MM.1S (cell line): ENCODE measurements around the gene OR51S1.
"Not testable (repeated sequence)": the region's sequence is repeated elsewhere in the genome, so short reads cannot be mapped to it uniquely, and the experiment has no call there.

Experiments used
- DNase-seq: peaks from one replicate; pipeline ENCODE4 v3.0.0-alpha.2; 2015
- H2AFZ ChIP-seq: fragments of 300-600 bp; sonication (generic); 2 replicates; pipeline ENCODE4 v1.6.0; 2016; ENCODE audit warnings: antibody characterized with exemption, low read length
- H3F3A ChIP-seq: fragments of 300-600 bp; sonication (generic); 2 replicates; pipeline ENCODE4 v1.6.1; 2016; ENCODE audit warnings: mild to moderate bottlenecking, antibody characterized with exemption, low read length, moderate library complexity, mixed read lengths; ENCODE audit not compliant: insufficient read depth
- H3K27ac ChIP-seq: fragments of 300-600 bp; sonication (generic); 2 replicates; pipeline ENCODE4 v1.5.1; 2016; ENCODE audit warnings: mild to moderate bottlenecking, low read length
- H3K27me3 ChIP-seq: fragments of 300-600 bp; sonication (generic); replicated peaks from 2 replicates; pipeline ENCODE4 v1.6.0; 2016; ENCODE audit warnings: low read length; ENCODE audit not compliant: insufficient read depth
- H3K36me3 ChIP-seq: fragments of 300-600 bp; sonication (generic); replicated peaks from 2 replicates; pipeline ENCODE4 v1.6.1; 2016; ENCODE audit warnings: mild to moderate bottlenecking, low read length, mixed read lengths; ENCODE audit not compliant: insufficient read depth
- H3K4me1 ChIP-seq: fragments of 300-600 bp; sonication (generic); 2 replicates; pipeline ENCODE4 v1.6.1; 2016; ENCODE audit warnings: low read length, mixed read lengths
- H3K4me2 ChIP-seq: fragments of 300-600 bp; sonication (generic); 2 replicates; pipeline ENCODE4 v1.6.0; 2016; ENCODE audit warnings: low read depth, low read length
- H3K4me3 ChIP-seq: fragments of 300-600 bp; sonication (generic); 2 replicates; pipeline ENCODE4 v1.5.1; 2016; ENCODE audit warnings: low read length, mixed read lengths
- H3K79me2 ChIP-seq: fragments of 300-600 bp; sonication (generic); 2 replicates; pipeline ENCODE4 v1.6.1; 2016; ENCODE audit warnings: mixed run types, low read length, mixed read lengths
- H3K9ac ChIP-seq: fragments of 300-600 bp; sonication (generic); 2 replicates; pipeline ENCODE4 v1.6.1; 2016; ENCODE audit warnings: low read length, mixed read lengths
- H3K9me2 ChIP-seq: fragments of 300-600 bp; sonication (generic); replicated peaks from 2 replicates; pipeline ENCODE4 v1.6.1; 2016; ENCODE audit warnings: mild to moderate bottlenecking, low read length, mixed read lengths; ENCODE audit not compliant: insufficient read depth
- H3K9me3 ChIP-seq: fragments of 300-600 bp; sonication (generic); replicated peaks from 2 replicates; pipeline ENCODE4 v1.6.1; 2016; ENCODE audit warnings: mild to moderate bottlenecking, low read length, mixed read lengths; ENCODE audit not compliant: insufficient read depth
- H4K20me1 ChIP-seq: fragments of 300-600 bp; sonication (generic); 2 replicates; pipeline ENCODE4 v1.6.1; 2016; ENCODE audit warnings: mild to moderate bottlenecking, low read length, moderate library complexity, mixed read lengths; ENCODE audit not compliant: insufficient read depth
- EZH2 ChIP-seq: fragments of 300-600 bp; sonication (generic); optimal IDR thresholded peaks from 2 replicates; pipeline ENCODE3; 2017; ENCODE audit warnings: low read depth, mild to moderate bottlenecking, antibody characterized with exemption, low read length, mixed read lengths
- EZH2phosphoT487 ChIP-seq: fragments of 300-600 bp; sonication (generic); IDR thresholded peaks from 2 replicates; pipeline ENCODE4 v1.6.1; 2018; ENCODE audit warnings: antibody characterized with exemption, low read length
- TF ChIP-seq, protein P1 (sequence below): fragments of 300-600 bp; sonication (generic); IDR thresholded peaks from 2 replicates; pipeline ENCODE4 v1.5.1; 2016; ENCODE audit warnings: antibody characterized with exemption, low read length, mixed read lengths

Gene OR51S1

DNA sequence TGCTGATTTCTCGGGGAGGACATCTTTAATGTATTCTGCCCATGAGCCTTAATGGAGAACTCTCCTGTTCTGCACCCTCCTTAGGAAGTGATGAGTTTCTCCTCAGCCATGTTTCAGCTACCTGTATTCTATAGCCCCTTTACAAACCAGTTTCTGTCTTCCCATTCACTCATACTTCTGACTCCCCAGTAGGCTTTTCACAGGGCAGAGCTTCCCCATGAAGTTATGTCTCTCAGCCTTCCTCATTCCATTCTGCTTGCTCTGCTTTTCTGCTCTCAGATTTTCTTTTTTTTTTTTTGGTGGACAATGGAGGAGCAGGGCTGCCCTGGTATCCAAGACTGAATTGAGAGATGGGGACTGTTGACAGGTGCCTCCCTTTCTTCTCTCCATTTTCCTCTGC lies 40.5 kb downstream of the OR51S1 start:
- no peaks in the 10 kb centered on the region for H3K79me2 ChIP-seq
- H3K9ac ChIP-seq: no peak overlapping the region
- no peaks in the 10 kb centered on the region for H3K9me2 ChIP-seq
- H3K4me2 ChIP-seq: no peak overlapping the region
- no peaks in the 10 kb centered on the region for H4K20me1 ChIP-seq
- H3K9me3 ChIP-seq: no peaks in the 10 kb centered on the region
- H3K4me3 ChIP-seq: no peak overlapping the region
- H3K4me1 ChIP-seq: no peaks in the 10 kb centered on the region
- H3K36me3 ChIP-seq: no peaks in the 10 kb centered on the region
- no peak overlapping the region for H2AFZ ChIP-seq
- H3F3A ChIP-seq: no peaks in the 10 kb centered on the region
- TF ChIP-seq EZH2 (no peak), EZH2phosphoT487 (no peak)
- TF ChIP-seq, protein P1, sequence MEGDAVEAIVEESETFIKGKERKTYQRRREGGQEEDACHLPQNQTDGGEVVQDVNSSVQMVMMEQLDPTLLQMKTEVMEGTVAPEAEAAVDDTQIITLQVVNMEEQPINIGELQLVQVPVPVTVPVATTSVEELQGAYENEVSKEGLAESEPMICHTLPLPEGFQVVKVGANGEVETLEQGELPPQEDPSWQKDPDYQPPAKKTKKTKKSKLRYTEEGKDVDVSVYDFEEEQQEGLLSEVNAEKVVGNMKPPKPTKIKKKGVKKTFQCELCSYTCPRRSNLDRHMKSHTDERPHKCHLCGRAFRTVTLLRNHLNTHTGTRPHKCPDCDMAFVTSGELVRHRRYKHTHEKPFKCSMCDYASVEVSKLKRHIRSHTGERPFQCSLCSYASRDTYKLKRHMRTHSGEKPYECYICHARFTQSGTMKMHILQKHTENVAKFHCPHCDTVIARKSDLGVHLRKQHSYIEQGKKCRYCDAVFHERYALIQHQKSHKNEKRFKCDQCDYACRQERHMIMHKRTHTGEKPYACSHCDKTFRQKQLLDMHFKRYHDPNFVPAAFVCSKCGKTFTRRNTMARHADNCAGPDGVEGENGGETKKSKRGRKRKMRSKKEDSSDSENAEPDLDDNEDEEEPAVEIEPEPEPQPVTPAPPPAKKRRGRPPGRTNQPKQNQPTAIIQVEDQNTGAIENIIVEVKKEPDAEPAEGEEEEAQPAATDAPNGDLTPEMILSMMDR: no peak
- no peak for DNase-seq
- H3K27me3 ChIP-seq: no peaks in the 10 kb centered on the region
- no peak overlapping the region for H3K27ac ChIP-seq

DNA sequence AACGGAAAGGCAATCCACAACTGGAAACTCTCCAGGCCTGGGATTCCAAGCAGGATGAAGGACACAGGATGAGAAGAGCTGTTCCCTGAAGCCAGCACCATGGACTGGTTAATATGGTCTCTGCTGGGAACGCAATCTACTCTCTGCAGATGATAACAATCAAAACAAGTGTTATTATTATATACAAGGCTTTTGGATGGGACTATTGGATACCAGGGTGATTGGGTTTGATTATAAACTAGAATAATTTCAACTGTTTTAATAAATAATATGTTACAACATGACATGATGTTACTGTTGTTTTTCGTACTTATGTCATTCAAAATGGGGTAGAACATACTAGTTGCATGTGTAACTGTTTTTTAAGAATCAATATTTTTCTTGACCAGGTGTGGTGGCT lies 44.7 kb downstream of the OR51S1 start, which contains the start of gene OR52R1:
TSS of gene OR52R1 (minus strand) at position 101 of the 400 bp plus-strand sequence. CDS start at position 101, 0 bp downstream.
- Histone ChIP-seq H4K20me1 (no peaks in the 10 kb centered on the region), H2AFZ (no peak within 1 kb of the TSS), H3K4me1 (no peaks in the 10 kb centered on the region), H3K4me2 (no peak within 1 kb of the TSS), H3K9me2 (no peaks in the 10 kb centered on the region), H3K4me3 (no peak within 1 kb of the TSS), H3K36me3 (no peaks in the 10 kb centered on the region), H3K9ac (no peak within 1 kb of the TSS), H3K27ac (no peak within 1 kb of the TSS), H3K79me2 (no peaks in the 10 kb centered on the region), H3F3A (no peaks in the 10 kb centered on the region), H3K27me3 (no peaks in the 10 kb centered on the region), H3K9me3 (no peaks in the 10 kb centered on the region)
- no peak for DNase-seq
- no peak for TF ChIP-seq EZH2phosphoT487
- TF ChIP-seq EZH2: no peak
- TF ChIP-seq, protein P1: no peak

GRCh38 chr11:4801316-4801715 lies 47.7 kb downstream of the OR51S1 start:
- H3F3A ChIP-seq, H3K9me3 ChIP-seq, H3K27ac ChIP-seq, H3K27me3 ChIP-seq, H3K9ac ChIP-seq, H3K4me2 ChIP-seq, DNase-seq, H3K4me1 ChIP-seq, H2AFZ ChIP-seq, H3K4me3 ChIP-seq, H3K79me2 ChIP-seq, H3K36me3 ChIP-seq, H4K20me1 ChIP-seq, H3K9me2 ChIP-seq: not testable (repeated sequence)

GRCh38 chr11:4798427-4799183 lies 50.4 kb downstream of the OR51S1 start:
- no peak for TF ChIP-seq EZH2
- TF ChIP-seq, protein P1: no peak
- no peak for TF ChIP-seq EZH2phosphoT487
- no peaks in the 10 kb centered on the region for H3K79me2 ChIP-seq
- H3K4me3 ChIP-seq: no peak overlapping the region
- H3K4me2 ChIP-seq: no peak overlapping the region
- H4K20me1 ChIP-seq: no peaks in the 10 kb centered on the region
- H3K9me3 ChIP-seq: no peaks in the 10 kb centered on the region
- no peak for DNase-seq
- no peaks in the 10 kb centered on the region for H3K9me2 ChIP-seq
- no peaks in the 10 kb centered on the region for H3F3A ChIP-seq
- no peak overlapping the region for H2AFZ ChIP-seq
- H3K4me1 ChIP-seq: no peaks in the 10 kb centered on the region
- no peak overlapping the region for H3K27ac ChIP-seq
- H3K36me3 ChIP-seq: no peaks in the 10 kb centered on the region
- no peak overlapping the region for H3K9ac ChIP-seq
- H3K27me3 ChIP-seq: no peaks in the 10 kb centered on the region
